HG03354 (cell line): ENCODE data around the gene TMEM185B.

ENCODE experiments used
- ATAC-seq: cut with Tn5 transposase; IDR thresholded peaks from one replicate; pipeline ENCODE4 v1.9.1; 2021; ENCODE audit warnings: mild to moderate bottlenecking; ENCODE audit not compliant: unreplicated experiment, poor library complexity, severe bottlenecking

The TMEM185B gene

DNA sequence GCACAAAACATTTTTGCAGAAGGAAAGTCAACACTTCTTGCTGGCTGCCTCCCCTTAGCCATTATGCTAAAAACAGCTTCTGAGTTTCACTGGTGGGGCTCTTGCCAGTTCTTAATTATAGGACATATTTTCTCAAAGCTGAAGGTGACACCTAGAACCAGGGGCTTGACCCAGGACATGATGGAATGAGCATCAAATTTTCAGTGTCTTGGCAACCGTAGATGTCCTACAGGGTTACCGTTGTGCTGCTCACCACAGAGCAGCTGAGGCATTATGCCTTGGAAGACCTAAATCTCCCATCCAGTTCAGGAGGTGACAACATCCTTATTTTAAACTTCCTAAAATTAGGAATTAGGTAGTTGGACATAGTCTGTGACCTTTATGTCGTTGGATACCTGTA, 46.7 kb downstream of the TMEM185B start:
- no peak for ATAC-seq

DNA sequence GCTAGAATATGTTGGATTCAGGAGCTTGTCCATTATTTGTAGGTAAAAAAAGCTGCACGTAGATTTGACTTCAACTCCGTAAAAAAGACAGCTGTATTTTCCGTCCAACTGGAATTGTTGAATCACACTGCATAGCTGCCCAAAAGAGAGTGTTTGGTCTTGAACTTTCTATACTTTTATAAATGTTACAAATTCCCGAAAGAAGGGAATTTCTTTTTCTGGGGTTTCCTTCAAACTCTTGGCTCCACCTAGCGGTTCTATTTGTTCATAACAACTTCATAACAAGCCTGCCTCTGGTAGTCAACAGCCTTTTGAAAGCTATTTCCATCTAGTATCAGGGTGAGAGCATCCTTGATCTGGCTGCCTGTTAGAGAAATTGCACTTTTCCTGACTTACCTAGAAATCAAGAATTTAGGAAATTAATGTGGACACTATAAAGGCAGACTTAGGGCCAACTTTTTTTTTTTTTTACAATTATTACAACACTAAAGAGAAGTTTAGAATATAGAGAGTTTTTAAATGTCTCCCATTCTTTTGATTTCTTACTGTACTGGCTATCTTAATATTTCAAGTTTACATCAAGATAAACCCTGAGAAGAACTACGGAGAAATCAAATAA, 48.1 kb downstream of the TMEM185B start:
- no peak for ATAC-seq
